Naive B cell (primary cell): ENCODE results near the gene KCNH4. TPM values are rescaled to one million over a fixed set of nuclear protein-coding genes. Genes with fewer than 3 reads are reported as not detected.
"Not testable (repeated sequence)": the region's sequence is repeated elsewhere in the genome, so short reads cannot be mapped to it uniquely, and the experiment has no call there.

Source experiments
- ATAC-seq, 2 donors: fragments of 150-1000 bp; cut with Tn5 transposase; 2 replicates each; pipeline ENCODE4 v1.10.0; 2021; ENCODE audit warnings: low read depth in 2 of 2, mild to moderate bottlenecking in 2 of 2, moderate library complexity in 2 of 2
- DNase-seq: peaks from one replicate; pipeline ENCODE4 v3.0.0; 2022
- H3K27ac Mint-ChIP-seq, 6 donors: one replicate each; pipeline ENCODE4 v1.8.0; 2020 to 2022; ENCODE audit warnings: mild to moderate bottlenecking in 6 of 6, mixed read lengths in 6 of 6, moderate library complexity in 5 of 6, inconsistent platforms in 2 of 6
- H3K27me3 Mint-ChIP-seq, 3 donors: one replicate each; pipeline ENCODE4 v1.8.0; 2021 to 2022; ENCODE audit warnings: mixed read lengths in 3 of 3, mild to moderate bottlenecking in 1 of 3
- H3K36me3 Mint-ChIP-seq, 2 donors: one replicate each; pipeline ENCODE4 v1.8.0; 2020 to 2022; ENCODE audit warnings: mixed read lengths in 2 of 2, inconsistent platforms in 1 of 2, mild to moderate bottlenecking in 1 of 2
- H3K4me1 Mint-ChIP-seq, 3 donors: one replicate each; pipeline ENCODE4 v1.8.0; 2020 to 2022; ENCODE audit warnings: mixed read lengths in 3 of 3, inconsistent platforms in 1 of 3, mild to moderate bottlenecking in 1 of 3, moderate library complexity in 1 of 3
- H3K4me3 Mint-ChIP-seq, 8 donors: one replicate each; pipeline ENCODE4 v1.8.0; 2020 to 2022; ENCODE audit warnings: mild to moderate bottlenecking in 8 of 8, mixed read lengths in 8 of 8, moderate library complexity in 8 of 8, inconsistent platforms in 2 of 8
- H3K9me3 Mint-ChIP-seq, 7 donors: one replicate each; pipeline ENCODE4 v1.8.0; 2020 to 2022; ENCODE audit warnings: mixed read lengths in 7 of 7, mild to moderate bottlenecking in 5 of 7, inconsistent platforms in 2 of 7, moderate library complexity in 1 of 7
- polyA plus RNA-seq, 6 donors: library from polyadenylated mRNA; unstranded; fragments of 300-500 nt; fragmentation: Illumina TruSeq; gene quantifications; one replicate each; pipeline ENCODE4 v1.2.3, GENCODE V29; 2021; ENCODE audit warnings: low read depth in 6 of 6

The KCNH4 gene
- polyA plus RNA-seq, 6 donors from 2014 or later, result 0.09 to 0.17 (median 0.12) TPM; not detected in 2

DNA sequence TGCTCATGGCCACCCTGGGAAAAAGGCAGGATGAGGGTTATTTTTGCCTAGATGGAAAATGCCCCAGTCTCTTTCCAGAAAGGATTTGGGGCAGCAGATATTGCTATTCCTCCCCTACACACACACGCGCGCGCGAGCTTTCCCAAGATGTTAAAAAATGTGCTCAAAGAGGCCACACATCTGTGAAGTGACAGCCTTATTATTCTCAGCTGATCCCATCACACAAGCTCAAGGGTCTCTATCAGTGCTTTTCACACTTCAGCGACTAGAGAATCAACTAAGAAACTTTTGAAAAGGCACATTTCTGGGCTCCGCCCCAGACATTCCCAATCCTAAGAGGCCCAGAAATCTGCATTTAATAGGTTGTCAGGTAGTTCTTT is 20.4 kb downstream of the KCNH4 start:
- Mint-ChIP-seq H3K9me3 (peaks cover 0 to 4% (median 0%) of the 10 kb centered on the region in 7 donors), H3K27me3 (no peaks in the 10 kb centered on the region), H3K27ac (no peak overlapping the region), H3K4me3 (no peak overlapping the region), H3K36me3 (no peaks in the 10 kb centered on the region), H3K4me1 (peaks cover 2 to 13% (median 13%) of the 10 kb centered on the region in 3 donors)
- DNase-seq (no peak), ATAC-seq (no peak)

- H3K4me1 Mint-ChIP-seq, result peaks cover 4 to 15% (median 14%) of the 10 kb centered on the region in 3 donors
- no peaks in the 10 kb centered on the region for H3K36me3 Mint-ChIP-seq
- H3K4me3 Mint-ChIP-seq, result no peak overlapping the region
- DNase-seq (no peak), ATAC-seq (no peak)
- H3K27me3 Mint-ChIP-seq, result no peaks in the 10 kb centered on the region
- H3K27ac Mint-ChIP-seq, result peak overlapping the region in 2 of 6 donors; percentile 54 to 93
- peaks cover 0 to 4% (median 0%) of the 10 kb centered on the region in 7 donors for H3K9me3 Mint-ChIP-seq
Observed at GRCh38 chr17:42159796-42160530, 21.0 kb downstream of the KCNH4 start.

- Mint-ChIP-seq H3K36me3 (no peaks in the 10 kb centered on the region), H3K4me1 (peaks cover 25 to 43% (median 37%) of the 10 kb centered on the region in 3 donors), H3K27ac (peak overlapping the region in 3 of 6 donors; percentile 80 to 94 (median 83)), H3K27me3 (no peaks in the 10 kb centered on the region), H3K9me3 (peaks cover 0 to 4% (median 0%) of the 10 kb centered on the region in 7 donors), H3K4me3 (peak overlapping the region; percentile 86 to 98 (median 96))
- ATAC-seq (no peak), DNase-seq (no peak)
Observed at GRCh38 chr17:42155614-42156045, 25.3 kb downstream of the KCNH4 start.

- Mint-ChIP-seq H3K27ac (peak overlapping the region; percentile 74 to 96 (median 96)), H3K4me1 (peaks cover 25 to 48% (median 37%) of the 10 kb centered on the region in 3 donors), H3K4me3 (peak overlapping the region; percentile 86 to 98 (median 96)), H3K36me3 (no peaks in the 10 kb centered on the region), H3K9me3 (peaks cover 0 to 4% (median 0%) of the 10 kb centered on the region in 7 donors), H3K27me3 (no peaks in the 10 kb centered on the region)
- ATAC-seq, result no peak
- DNase-seq, result no peak
Observed at GRCh38 chr17:42153919-42154742, 26.8 kb downstream of the KCNH4 start.

DNA sequence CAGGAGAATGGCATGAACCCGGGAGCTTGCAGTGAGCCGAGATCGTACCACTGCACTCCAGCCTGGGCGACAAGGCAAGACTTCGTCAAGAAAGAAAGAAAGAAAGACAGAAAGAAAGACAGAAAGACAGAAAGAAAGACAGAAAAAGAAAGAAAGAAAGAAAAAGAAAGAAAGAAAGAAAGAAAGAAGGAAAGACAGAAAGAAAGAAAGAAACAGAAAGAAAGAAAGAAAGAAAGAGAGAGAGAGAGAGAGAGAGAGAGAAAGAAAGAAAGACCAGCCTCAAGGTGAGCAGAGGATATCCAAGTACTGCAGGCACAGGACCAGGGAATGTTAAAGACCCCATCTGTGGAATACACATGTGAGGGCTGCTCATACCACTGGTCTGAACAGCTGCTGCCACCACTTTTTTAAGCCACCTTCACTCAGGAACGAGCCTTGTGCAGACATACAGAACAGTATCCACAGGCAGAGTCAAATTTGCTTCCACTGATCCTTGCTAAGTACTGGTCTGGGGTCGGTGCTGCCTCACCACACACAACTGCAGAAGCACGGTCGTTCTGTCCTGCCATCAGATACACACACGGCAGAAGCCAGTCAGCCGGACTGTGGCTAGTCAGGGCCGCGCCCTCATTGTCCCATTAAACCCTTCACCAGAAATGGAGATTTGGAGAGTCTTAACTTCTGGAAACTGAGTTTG is 33.9 kb downstream of the KCNH4 start:
- Mint-ChIP-seq H3K9me3 (no peaks in the 10 kb centered on the region), H3K36me3 (peaks cover 6 to 14% of the 10 kb centered on the region in 2 donors), H3K27me3 (no peaks in the 10 kb centered on the region), H3K27ac (peak overlapping the region in 3 of 6 donors; percentile 77 to 91 (median 81)), H3K4me1 (peaks cover 27 to 49% (median 38%) of the 10 kb centered on the region in 3 donors), H3K4me3 (peak overlapping the region in 1 of 8 donors; percentile 43)
- ATAC-seq (no peak), DNase-seq (no peak)

GRCh38 chr17:42143138-42143537 is 37.8 kb downstream of the KCNH4 start:
- H3K27ac Mint-ChIP-seq, result peak overlapping the region in 2 of 6 donors; percentile 13 to 38
- H3K36me3 Mint-ChIP-seq, result peaks cover 6 to 14% of the 10 kb centered on the region in 2 donors

DNA sequence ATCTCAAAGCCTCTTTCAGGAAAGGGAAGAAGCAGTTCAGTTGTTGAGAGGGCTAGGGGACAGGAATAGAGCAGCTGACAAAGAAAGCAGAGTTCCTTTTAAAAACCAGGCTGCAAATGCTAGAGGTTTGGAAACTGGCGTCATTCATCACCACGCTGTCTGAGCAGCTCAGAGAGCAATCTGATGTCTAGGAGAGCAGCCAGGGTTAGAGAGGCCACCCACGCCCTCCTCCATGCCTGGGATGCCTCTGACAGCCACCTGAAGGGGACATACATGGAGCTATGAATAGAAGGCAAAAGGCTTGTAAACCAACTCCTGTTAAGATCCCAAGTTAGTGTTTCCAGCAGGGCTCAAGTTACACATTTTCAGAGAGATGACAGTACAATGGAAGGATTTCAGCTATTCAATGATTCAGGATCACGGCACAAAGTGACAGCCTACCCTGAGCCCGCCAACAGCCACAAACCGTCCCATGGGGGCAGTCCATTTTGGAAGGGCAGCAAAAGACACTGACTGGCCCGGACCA is 38.5 kb downstream of the KCNH4 start:
- peaks cover 6 to 10% of the 10 kb centered on the region in 2 donors for H3K36me3 Mint-ChIP-seq
- peaks cover 30 to 59% (median 57%) of the 10 kb centered on the region in 3 donors for H3K4me1 Mint-ChIP-seq

More at GRCh38 chr17:42143138-42143537, 37.8 kb downstream of the KCNH4 start:
- not testable (repeated sequence) for ATAC-seq, H3K27me3 Mint-ChIP-seq, H3K4me3 Mint-ChIP-seq, H3K9me3 Mint-ChIP-seq, DNase-seq
- peaks cover 30 to 57% (median 57%) of the 10 kb centered on the region in 3 donors for H3K4me1 Mint-ChIP-seq

GRCh38 chr17:42141382-42141781 is 39.6 kb downstream of the KCNH4 start:
- peaks cover 27 to 63% (median 54%) of the 10 kb centered on the region in 3 donors for H3K4me1 Mint-ChIP-seq
- H3K27me3 Mint-ChIP-seq, result no peaks in the 10 kb centered on the region
- H3K9me3 Mint-ChIP-seq, result no peaks in the 10 kb centered on the region
- ATAC-seq, result no peak
- peaks cover 0 to 6% of the 10 kb centered on the region in 2 donors for H3K36me3 Mint-ChIP-seq
- H3K27ac Mint-ChIP-seq, result no peak overlapping the region
- peak overlapping the region in 1 of 8 donors; percentile 18 for H3K4me3 Mint-ChIP-seq
- DNase-seq, result no peak

More for the DNA sequence above, 38.5 kb downstream of the KCNH4 start:
- H3K4me3 Mint-ChIP-seq, result no peak overlapping the region
- H3K27me3 Mint-ChIP-seq, result no peaks in the 10 kb centered on the region
- DNase-seq (no peak), ATAC-seq (no peak)
- H3K9me3 Mint-ChIP-seq, result no peaks in the 10 kb centered on the region
- H3K27ac Mint-ChIP-seq, result peak overlapping the region in 1 of 6 donors; percentile 66

GRCh38 chr17:42140690-42141089 is 40.3 kb downstream of the KCNH4 start:
- ATAC-seq, H3K9me3 Mint-ChIP-seq, DNase-seq, H3K27me3 Mint-ChIP-seq: not testable (repeated sequence)
- peaks cover 32 to 70% (median 61%) of the 10 kb centered on the region in 3 donors for H3K4me1 Mint-ChIP-seq
- H3K4me3 Mint-ChIP-seq, result peak overlapping the region in 1 of 8 donors; percentile 18
- peaks cover 0 to 10% of the 10 kb centered on the region in 2 donors for H3K36me3 Mint-ChIP-seq
- H3K27ac Mint-ChIP-seq, result peak overlapping the region in 3 of 6 donors; percentile 24 to 39 (median 37)

DNA sequence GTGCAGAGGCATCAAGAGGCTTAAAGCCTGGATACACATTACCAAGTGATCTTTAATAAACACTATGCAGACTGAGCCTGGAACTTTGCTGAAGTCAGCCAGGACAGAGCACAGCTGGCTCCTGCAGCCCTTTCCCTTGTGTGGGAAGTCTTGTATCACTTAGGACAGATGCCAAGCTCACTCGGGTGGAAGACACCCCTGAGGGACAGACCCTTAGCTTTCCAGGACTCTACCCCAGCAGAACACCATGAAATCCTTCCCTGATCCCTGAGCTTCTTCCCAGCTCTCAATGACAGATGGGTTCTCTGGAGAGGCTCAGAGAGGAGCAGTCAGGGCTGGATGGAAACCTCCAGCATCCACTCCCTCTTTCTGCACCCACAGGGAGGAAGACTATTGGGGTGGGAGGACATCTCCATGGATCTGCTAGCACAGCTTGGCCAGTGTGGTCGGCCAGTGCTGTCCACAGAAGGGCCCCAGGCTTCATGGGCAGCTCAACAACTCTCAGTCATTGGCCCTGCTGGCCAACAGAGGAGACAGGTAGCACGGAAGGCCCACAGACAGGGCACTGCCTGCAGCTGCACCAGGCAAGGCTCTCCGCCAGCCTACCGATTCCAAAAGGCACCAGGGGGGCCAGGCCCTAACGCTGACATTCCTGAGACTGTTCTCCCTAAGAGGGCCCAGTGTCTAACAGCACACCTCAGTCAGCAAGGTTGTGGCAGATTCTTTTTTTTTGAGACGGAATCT is 42.0 kb downstream of the KCNH4 start:
- peaks cover 40 to 82% (median 67%) of the 10 kb centered on the region in 3 donors for H3K4me1 Mint-ChIP-seq
- DNase-seq (no peak), ATAC-seq (no peak)
- no peaks in the 10 kb centered on the region for H3K9me3 Mint-ChIP-seq
- no peaks in the 10 kb centered on the region for H3K27me3 Mint-ChIP-seq
- peak overlapping the region in 3 of 6 donors; percentile 34 to 83 (median 57) for H3K27ac Mint-ChIP-seq
- no peak overlapping the region for H3K4me3 Mint-ChIP-seq
- peaks cover 0 to 11% of the 10 kb centered on the region in 2 donors for H3K36me3 Mint-ChIP-seq

- DNase-seq (no peak), ATAC-seq (no peak)
- Mint-ChIP-seq H3K9me3 (no peaks in the 10 kb centered on the region), H3K27me3 (no peaks in the 10 kb centered on the region), H3K36me3 (peaks cover 0 to 5% of the 10 kb centered on the region in 2 donors), H3K27ac (peak overlapping the region in 4 of 6 donors; percentile 63 to 93 (median 84)), H3K4me3 (peak overlapping the region in 2 of 8 donors; percentile 47 to 58), H3K4me1 (peaks cover 55 to 88% (median 76%) of the 10 kb centered on the region in 3 donors)
Observed at GRCh38 chr17:42136654-42137051, 44.3 kb downstream of the KCNH4 start.
